Kidney (tissue), 14 donors: ENCODE measurements around the gene OAF. TPM values are rescaled to one million over a fixed set of nuclear protein-coding genes. Genes with fewer than 3 reads are reported as not detected.

Experiments used
- DNase-seq, 5 donors: peaks; one replicate each; pipeline ENCODE4 v3.0.0-alpha.2; 2013 to 2020
- FAIRE-seq: peaks from 2 replicates; lab custom pipeline; 2012; peaks lifted over from hg19 to GRCh38; lab: Jason Lieb, UNC
- H3K27ac ChIP-seq, 2 donors: one replicate each; pipeline ENCODE4 v1.7.0; 2013; ENCODE audit warnings: low read depth in 2 of 2, low read length in 2 of 2, inconsistent platforms in 1 of 2
- H3K27me3 ChIP-seq: one replicate; pipeline ENCODE4 v1.7.1; 2013; ENCODE audit warnings: low read length, inconsistent platforms; ENCODE audit not compliant: control insufficient read depth, insufficient read depth
- H3K36me3 ChIP-seq, 3 donors: one replicate each; pipeline versions ENCODE4 v1.7.0 to v1.7.1; 2013; ENCODE audit warnings: low read length in 3 of 3, control low read depth in 1 of 3, inconsistent platforms in 1 of 3; ENCODE audit not compliant: insufficient read depth in 3 of 3, control insufficient read depth in 2 of 3
- H3K4me1 ChIP-seq, 3 donors: one replicate each; pipeline versions ENCODE4 v1.7.0 to v1.7.1; 2013; ENCODE audit warnings: low read length in 3 of 3, inconsistent platforms in 1 of 3, low read depth in 1 of 3; ENCODE audit not compliant: control insufficient read depth in 2 of 3, insufficient read depth in 2 of 3
- H3K4me3 ChIP-seq, 3 donors: one replicate each; pipeline versions ENCODE4 v1.7.0 to v1.8.1; 2013; ENCODE audit warnings: low read length in 3 of 3, control low read depth in 1 of 3, inconsistent platforms in 1 of 3
- H3K9ac ChIP-seq, 3 donors: one replicate each; pipeline versions ENCODE4 v1.7.0 to v1.7.1; 2013; ENCODE audit warnings: low read length in 3 of 3, control low read depth in 1 of 3, inconsistent platforms in 1 of 3
- H3K9me3 ChIP-seq, 3 donors: one replicate each; pipeline versions ENCODE4 v1.7.0 to v1.7.1; 2013; ENCODE audit warnings: low read length in 3 of 3, control low read depth in 1 of 3, inconsistent platforms in 1 of 3; ENCODE audit not compliant: control insufficient read depth in 2 of 3, insufficient read depth in 1 of 3
- intact Hi-C: fragments of 100-400 bp; cut with DNase I; formaldehyde crosslinking; loops from one replicate; pipeline ENCODE4 v1.11.1; 2022
- polyA plus RNA-seq: library from polyadenylated mRNA; stranded (reverse); fragments of 350-450 nt; fragmentation: Illumina TruSeq; extraction: RNeasy Lipid Tissue Mini Kit (QIAGEN cat#74804); gene quantifications from one replicate; pipeline ENCODE4 v1.2.3, GENCODE V29; 2014; ENCODE audit warnings: low read depth, low replicate concordance; ENCODE audit not compliant: insufficient read depth
- total RNA-seq: library from RNA; stranded (reverse); fragmentation: NEBNext Ultra II Directional; extraction: Animal tissue kit (Norgen Biotek cat#: 25700); gene quantifications from one replicate; pipeline ENCODE4 v1.2.1, GENCODE V29; 2021
- TF ChIP-seq, protein P1 (sequence below): IDR thresholded peaks from 3 replicates; pipeline ENCODE4 v1.5.1; 2012; ENCODE audit warnings: mild to moderate bottlenecking, moderate library complexity, borderline replicate concordance; ENCODE audit not compliant: insufficient read depth; ENCODE audit errors: extremely low read depth
- donor health status: control.
- donor health status: control.
- donor health status: control.
- donor health status: control.
- donor health status: control.
- donor health status: DM: yes; HTN: yes; CAD: no.
- donor health status: Normal renal cell carcinoma (clear cell type).

Gene OAF
- total and polyA plus RNA-seq, 2 donors from 2014 or later = 48.2 to 78.1 TPM

- Histone ChIP-seq H3K4me3 (no peak within 1 kb of the TSS), H3K4me1 (no peaks in the 10 kb centered on the region), H3K9me3 (no peaks in the 10 kb centered on the region), H3K27me3 (peaks cover 4% of the 10 kb centered on the region), H3K36me3 (no peaks in the 10 kb centered on the region), H3K9ac (no peak within 1 kb of the TSS), H3K27ac (no peak within 1 kb of the TSS)
- intact Hi-C loops = no loop called here
- DNase-seq (peak in 3 of 5 donors; percentile 31 to 64 (median 36)), FAIRE-seq (no peak)
- TF ChIP-seq, protein P1, sequence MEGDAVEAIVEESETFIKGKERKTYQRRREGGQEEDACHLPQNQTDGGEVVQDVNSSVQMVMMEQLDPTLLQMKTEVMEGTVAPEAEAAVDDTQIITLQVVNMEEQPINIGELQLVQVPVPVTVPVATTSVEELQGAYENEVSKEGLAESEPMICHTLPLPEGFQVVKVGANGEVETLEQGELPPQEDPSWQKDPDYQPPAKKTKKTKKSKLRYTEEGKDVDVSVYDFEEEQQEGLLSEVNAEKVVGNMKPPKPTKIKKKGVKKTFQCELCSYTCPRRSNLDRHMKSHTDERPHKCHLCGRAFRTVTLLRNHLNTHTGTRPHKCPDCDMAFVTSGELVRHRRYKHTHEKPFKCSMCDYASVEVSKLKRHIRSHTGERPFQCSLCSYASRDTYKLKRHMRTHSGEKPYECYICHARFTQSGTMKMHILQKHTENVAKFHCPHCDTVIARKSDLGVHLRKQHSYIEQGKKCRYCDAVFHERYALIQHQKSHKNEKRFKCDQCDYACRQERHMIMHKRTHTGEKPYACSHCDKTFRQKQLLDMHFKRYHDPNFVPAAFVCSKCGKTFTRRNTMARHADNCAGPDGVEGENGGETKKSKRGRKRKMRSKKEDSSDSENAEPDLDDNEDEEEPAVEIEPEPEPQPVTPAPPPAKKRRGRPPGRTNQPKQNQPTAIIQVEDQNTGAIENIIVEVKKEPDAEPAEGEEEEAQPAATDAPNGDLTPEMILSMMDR = no peak
Observed at GRCh38 chr11:120239713-120240640, 29.1 kb downstream of the OAF start, which contains the start of gene POU2F3. POU2F3 (plus strand) TSS chr11:120240140; CDS start chr11:120240344, 204 bp downstream.

GRCh38 chr11:120240866-120241265 lies 30.0 kb downstream of the OAF start:
- FAIRE-seq (no peak), DNase-seq (no peak)
- peaks cover 4% of the 10 kb centered on the region for H3K27me3 ChIP-seq
- no peaks in the 10 kb centered on the region for H3K4me1 ChIP-seq
- H3K4me3 ChIP-seq = no peak overlapping the region
- no peak overlapping the region for H3K27ac ChIP-seq
- H3K36me3 ChIP-seq = no peaks in the 10 kb centered on the region
- H3K9ac ChIP-seq = no peak overlapping the region
- H3K9me3 ChIP-seq = no peaks in the 10 kb centered on the region
- TF ChIP-seq, protein P1 = no peak
- intact Hi-C loops = no loop called here

- no peak for DNase-seq
- Histone ChIP-seq H3K9me3 (no peaks in the 10 kb centered on the region), H3K9ac (no peak overlapping the region), H3K4me1 (no peaks in the 10 kb centered on the region), H3K36me3 (no peaks in the 10 kb centered on the region), H3K4me3 (no peak overlapping the region), H3K27ac (no peak overlapping the region), H3K27me3 (peaks cover 4% of the 10 kb centered on the region)
- TF ChIP-seq, protein P1 = no peak
- intact Hi-C loops = no loop called here
- FAIRE-seq = no peak
Observed at GRCh38 chr11:120241277-120241676, 30.4 kb downstream of the OAF start.
